Measurements from ENCODE around the gene ICE1.
"Not testable (repeated sequence)": the region's sequence is repeated elsewhere in the genome, so short reads cannot be mapped to it uniquely, and the experiment has no call there.

The ICE1 gene

GRCh38 chr5:5487585-5488360 lies 65.3 kb downstream of the ICE1 start:
- H3K4me3 ChIP-seq (ENCODE audit: low read length) = no peak overlapping the region
- TF ChIP-seq ZNF274 (IDR thresholded peaks at IDR 0.05; ENCODE audit: low read depth, low read length) = no peak

GRCh38 chr5:5490774-5491347 lies 68.4 kb downstream of the ICE1 start:
- H3K4me3 ChIP-seq (ENCODE audit: low read length) = no peak overlapping the region
- no peak for TF ChIP-seq ZNF274 (IDR thresholded peaks at IDR 0.05; ENCODE audit: low read depth, low read length)

- TF ChIP-seq ZNF274 (IDR thresholded peaks at IDR 0.05; ENCODE audit: low read depth, low read length) = no peak
- no peak overlapping the region for H3K4me3 ChIP-seq (ENCODE audit: low read length)
Observed at GRCh38 chr5:5492087-5492933, 69.8 kb downstream of the ICE1 start.

- H3K4me3 ChIP-seq (ENCODE audit: low read length) = not testable (repeated sequence)
Observed at GRCh38 chr5:5492934-5493271, 70.4 kb downstream of the ICE1 start.

GRCh38 chr5:5494489-5495402 lies 72.3 kb downstream of the ICE1 start:
- H3K4me3 ChIP-seq (ENCODE audit: low read length) = no peak overlapping the region
- no peak for TF ChIP-seq ZNF274 (IDR thresholded peaks at IDR 0.05; ENCODE audit: low read depth, low read length)

GRCh38 chr5:5497152-5497788 lies 74.8 kb downstream of the ICE1 start:
- no peak overlapping the region for H3K4me3 ChIP-seq (ENCODE audit: low read length)
- TF ChIP-seq ZNF274 (IDR thresholded peaks at IDR 0.05; ENCODE audit: low read depth, low read length) = no peak

GRCh38 chr5:5499442-5499841 lies 77.0 kb downstream of the ICE1 start:
- no peak for TF ChIP-seq ZNF274 (IDR thresholded peaks at IDR 0.05; ENCODE audit: low read depth, low read length)
- no peak overlapping the region for H3K4me3 ChIP-seq (ENCODE audit: low read length)

- no peak overlapping the region for H3K4me3 ChIP-seq (ENCODE audit: low read length)
- no peak for TF ChIP-seq ZNF274 (IDR thresholded peaks at IDR 0.05; ENCODE audit: low read depth, low read length)
Observed at GRCh38 chr5:5504325-5504724, 81.8 kb downstream of the ICE1 start.

GRCh38 chr5:5505815-5506214 lies 83.3 kb downstream of the ICE1 start:
- H3K4me3 ChIP-seq (ENCODE audit: low read length) = no peak overlapping the region
- no peak for TF ChIP-seq ZNF274 (IDR thresholded peaks at IDR 0.05; ENCODE audit: low read depth, low read length)

- H3K4me3 ChIP-seq (ENCODE audit: low read length) = no peak overlapping the region
- no peak for TF ChIP-seq ZNF274 (IDR thresholded peaks at IDR 0.05; ENCODE audit: low read depth, low read length)
Observed at GRCh38 chr5:5508391-5508790, 85.9 kb downstream of the ICE1 start.

GRCh38 chr5:5511904-5512416 lies 89.5 kb downstream of the ICE1 start:
- no peak overlapping the region for H3K4me3 ChIP-seq (ENCODE audit: low read length)
- no peak for TF ChIP-seq ZNF274 (IDR thresholded peaks at IDR 0.05; ENCODE audit: low read depth, low read length)

GRCh38 chr5:5512543-5512942 lies 90.1 kb downstream of the ICE1 start:
- no peak for TF ChIP-seq ZNF274 (IDR thresholded peaks at IDR 0.05; ENCODE audit: low read depth, low read length)
- H3K4me3 ChIP-seq (ENCODE audit: low read length) = no peak overlapping the region

GRCh38 chr5:5520622-5521021 lies 98.1 kb downstream of the ICE1 start:
- not testable (repeated sequence) for H3K4me3 ChIP-seq (ENCODE audit: low read length)

Data from GM08714 (cell line).